ENCODE data around the gene GPR162.
A peak's percentile ranks its signal among the peaks of the same experiment; 100 is the strongest.

Gene GPR162, protein sequence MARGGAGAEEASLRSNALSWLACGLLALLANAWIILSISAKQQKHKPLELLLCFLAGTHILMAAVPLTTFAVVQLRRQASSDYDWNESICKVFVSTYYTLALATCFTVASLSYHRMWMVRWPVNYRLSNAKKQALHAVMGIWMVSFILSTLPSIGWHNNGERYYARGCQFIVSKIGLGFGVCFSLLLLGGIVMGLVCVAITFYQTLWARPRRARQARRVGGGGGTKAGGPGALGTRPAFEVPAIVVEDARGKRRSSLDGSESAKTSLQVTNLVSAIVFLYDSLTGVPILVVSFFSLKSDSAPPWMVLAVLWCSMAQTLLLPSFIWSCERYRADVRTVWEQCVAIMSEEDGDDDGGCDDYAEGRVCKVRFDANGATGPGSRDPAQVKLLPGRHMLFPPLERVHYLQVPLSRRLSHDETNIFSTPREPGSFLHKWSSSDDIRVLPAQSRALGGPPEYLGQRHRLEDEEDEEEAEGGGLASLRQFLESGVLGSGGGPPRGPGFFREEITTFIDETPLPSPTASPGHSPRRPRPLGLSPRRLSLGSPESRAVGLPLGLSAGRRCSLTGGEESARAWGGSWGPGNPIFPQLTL

DNA sequence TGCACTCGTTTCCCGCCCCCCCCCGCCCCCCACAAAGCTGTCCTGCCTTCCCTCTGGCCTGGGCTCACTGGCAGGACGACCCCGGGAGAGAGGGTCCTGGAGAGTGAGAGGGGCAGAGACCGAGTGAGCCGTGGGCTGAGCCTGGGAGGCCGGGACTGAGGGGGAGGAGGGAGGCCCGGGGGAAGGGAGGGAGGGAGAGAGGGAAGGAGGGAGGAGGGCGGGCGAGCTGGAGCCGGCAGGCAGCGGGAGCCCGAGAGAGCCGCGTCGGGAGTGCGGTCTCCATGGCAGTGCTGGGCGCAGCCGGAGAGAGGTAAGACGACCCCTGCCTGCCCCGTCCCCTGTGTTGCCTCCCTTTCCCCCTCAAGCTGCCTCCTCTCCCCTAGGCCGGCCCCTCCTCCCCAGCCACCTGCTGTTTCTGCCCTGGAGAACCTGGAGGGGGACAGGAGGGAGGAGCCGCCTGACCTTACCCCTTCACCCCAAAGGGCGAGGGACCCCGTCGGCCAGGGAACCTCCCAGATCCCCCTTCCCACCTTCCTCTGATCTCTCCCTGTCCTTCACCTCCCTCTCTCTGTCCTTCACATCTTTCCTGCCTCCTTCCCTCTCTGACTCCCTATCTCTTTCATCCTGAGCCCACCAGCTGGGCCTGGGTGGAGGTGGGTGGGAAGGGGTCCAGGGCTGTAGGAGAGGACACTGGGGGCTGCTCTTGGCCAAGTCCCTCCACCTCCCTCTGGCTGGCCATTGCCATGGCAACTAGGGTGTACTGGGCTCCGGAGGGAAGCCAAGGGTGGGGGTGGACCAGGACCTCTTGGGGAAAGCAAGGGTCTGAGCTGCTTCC is at the start of gene GPR162:
TSS of gene GPR162 (plus strand) at position 231 of the 835 bp plus-strand sequence. CDS start 2,078 bp downstream, outside the sequence.
- DNase-seq (ENCODE audit: low spot score) = no peak

DNA sequence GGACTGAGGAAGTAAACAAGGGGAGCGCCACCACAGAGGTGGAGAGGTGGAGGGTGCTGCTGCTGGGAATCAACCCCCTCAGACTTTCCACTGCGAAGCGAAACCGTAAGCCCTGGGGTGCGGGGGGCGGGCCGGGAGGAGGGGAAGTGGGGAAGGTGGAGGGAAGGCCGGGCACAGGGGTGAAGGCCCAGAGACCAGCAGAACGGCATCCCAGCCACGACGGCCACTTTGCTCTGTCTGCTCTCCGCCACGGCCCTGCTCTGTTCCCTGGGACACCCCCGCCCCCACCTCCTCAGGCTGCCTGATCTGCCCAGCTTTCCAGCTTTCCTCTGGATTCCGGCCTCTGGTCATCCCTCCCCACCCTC is 49.3 kb upstream of the GPR162 start, which contains the start of gene LAG3:
TSS of gene LAG3 (plus strand) at position 190 of the 365 bp plus-strand sequence. CDS start 333 bp downstream, outside the sequence.
- DNase-seq (ENCODE audit: low spot score) = no peak

DNA sequence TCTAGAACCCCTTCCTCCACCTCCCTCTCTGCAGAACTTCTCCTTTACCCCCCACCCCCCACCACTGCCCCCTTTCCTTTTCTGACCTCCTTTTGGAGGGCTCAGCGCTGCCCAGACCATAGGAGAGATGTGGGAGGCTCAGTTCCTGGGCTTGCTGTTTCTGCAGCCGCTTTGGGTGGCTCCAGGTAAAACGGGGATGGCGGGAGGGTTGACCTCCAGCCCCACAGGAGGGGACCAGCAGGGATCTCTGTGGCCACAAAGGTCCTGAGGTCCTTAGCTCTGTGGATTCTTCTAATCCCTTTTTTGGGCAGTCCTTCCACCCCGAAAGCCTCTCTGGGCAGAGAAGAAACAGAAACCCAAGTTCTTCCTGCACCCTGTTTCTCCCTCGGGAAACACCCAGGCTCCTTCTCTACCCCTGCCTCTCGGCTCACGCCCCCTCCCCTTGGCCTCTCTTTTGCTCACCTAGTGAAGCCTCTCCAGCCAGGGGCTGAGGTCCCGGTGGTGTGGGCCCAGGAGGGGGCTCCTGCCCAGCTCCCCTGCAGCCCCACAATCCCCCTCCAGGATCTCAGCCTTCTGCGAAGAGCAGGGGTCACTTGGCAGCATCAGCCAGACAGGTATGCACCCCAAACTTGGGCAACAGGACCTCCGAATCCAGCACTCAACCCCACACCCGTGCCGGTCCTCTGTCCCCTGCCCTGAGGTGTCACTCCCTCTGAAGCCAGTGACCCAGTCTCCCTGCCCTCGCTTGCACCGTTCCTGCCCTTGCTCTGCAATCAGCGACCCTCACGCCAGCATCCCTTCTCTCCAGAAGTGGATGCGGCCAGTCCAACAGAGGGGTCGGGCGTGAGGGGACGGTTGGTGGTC is 48.7 kb upstream of the GPR162 start:
- DNase-seq (ENCODE audit: low spot score) = no peak

DNA sequence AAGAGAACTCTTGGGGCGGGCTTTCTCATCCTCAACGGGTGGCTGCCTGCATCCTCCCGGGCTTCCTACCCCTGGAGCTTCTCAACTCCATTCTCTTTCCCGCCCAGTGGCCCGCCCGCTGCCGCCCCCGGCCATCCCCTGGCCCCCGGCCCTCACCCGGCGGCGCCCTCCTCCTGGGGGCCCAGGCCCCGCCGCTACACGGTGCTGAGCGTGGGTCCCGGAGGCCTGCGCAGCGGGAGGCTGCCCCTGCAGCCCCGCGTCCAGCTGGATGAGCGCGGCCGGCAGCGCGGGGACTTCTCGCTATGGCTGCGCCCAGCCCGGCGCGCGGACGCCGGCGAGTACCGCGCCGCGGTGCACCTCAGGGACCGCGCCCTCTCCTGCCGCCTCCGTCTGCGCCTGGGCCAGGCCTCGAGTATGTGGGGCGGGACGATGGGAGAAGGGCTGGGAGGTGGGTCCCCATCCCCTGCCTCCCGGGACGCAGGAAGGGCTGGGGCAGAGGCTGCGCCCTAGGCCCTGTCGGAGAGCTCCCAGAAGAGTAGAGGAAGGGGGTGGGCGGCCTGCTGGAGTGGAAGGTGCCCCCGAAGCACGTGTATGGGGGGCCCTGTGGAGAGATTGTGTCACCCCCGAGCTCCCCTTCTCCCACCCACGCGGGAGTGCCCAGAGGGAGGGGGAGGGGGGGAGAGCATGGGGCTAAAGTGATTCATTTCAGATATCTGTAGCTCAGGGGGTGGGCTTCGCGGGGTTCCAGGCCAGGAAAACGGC is 47.9 kb upstream of the GPR162 start:
- no peak for DNase-seq (ENCODE audit: low spot score)

DNA sequence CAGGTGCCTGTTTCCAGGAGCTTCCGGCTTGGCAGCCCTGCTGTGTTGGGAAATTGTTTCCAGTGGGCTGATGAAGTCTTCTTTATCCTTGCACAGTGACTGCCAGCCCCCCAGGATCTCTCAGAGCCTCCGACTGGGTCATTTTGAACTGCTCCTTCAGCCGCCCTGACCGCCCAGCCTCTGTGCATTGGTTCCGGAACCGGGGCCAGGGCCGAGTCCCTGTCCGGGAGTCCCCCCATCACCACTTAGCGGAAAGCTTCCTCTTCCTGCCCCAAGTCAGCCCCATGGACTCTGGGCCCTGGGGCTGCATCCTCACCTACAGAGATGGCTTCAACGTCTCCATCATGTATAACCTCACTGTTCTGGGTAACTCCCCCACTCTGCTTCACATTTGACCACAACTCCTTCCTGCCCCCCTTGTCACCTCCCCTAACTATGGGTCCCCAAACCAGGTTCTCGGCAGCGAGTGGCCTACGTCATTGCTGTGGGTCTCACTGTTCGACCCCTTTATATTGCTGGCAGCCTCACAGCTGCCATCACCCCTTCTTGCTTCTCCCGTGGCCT is 47.0 kb upstream of the GPR162 start:
- no peak for DNase-seq (ENCODE audit: low spot score)

DNA sequence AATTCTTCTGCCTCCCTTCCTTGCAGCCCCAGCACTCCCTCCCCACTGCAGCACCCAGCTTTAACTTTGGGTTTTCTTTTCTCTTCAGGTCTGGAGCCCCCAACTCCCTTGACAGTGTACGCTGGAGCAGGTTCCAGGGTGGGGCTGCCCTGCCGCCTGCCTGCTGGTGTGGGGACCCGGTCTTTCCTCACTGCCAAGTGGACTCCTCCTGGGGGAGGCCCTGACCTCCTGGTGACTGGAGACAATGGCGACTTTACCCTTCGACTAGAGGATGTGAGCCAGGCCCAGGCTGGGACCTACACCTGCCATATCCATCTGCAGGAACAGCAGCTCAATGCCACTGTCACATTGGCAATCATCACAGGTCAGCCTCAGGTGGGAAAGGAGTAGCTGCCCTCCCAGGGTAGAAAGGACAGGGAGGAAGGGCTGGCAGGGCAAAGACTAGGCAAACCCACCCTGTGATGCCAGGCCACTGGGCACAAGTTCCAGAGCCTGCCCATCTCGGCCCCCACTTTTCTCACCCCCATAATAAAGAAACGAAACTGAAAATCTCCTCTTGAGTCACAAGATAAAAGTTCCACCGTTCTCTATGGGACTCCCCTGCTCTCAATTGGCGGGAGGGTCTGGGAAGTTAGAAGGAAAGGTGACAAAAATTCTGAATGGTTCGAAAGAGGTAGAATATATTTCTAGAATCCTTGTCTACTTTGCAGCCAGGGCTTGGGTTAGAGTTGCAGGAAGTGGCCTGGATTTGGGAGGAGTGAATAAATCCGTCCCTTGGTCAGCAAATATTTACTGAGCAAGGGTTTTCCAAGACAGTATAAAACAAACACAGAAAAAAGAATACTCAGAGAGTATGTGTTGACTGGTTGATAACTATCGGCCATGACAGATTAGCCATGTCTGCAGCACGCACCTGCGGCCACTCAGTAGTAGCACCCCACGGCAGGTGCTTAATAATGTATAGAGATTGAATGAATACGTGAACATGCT is 46.1 kb upstream of the GPR162 start:
- DNase-seq (ENCODE audit: low spot score) = no peak

DNA sequence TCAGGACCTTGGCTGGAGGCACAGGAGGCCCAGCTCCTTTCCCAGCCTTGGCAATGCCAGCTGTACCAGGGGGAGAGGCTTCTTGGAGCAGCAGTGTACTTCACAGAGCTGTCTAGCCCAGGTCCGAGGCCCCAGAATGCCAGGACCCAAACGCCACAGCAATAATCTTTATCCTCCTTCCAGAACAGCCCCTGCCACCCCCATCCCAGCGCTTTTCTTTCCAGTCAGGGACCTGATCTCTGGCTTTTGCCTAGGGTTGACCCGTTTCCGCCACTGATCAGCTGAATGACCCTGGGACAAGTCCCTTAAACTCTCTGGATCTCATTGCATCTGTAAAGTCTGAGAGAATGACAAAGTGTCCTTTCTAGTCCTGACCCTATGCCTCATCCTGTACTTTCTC is 44.2 kb upstream of the GPR162 start:
- DNase-seq (ENCODE audit: low spot score) = no peak

DNA sequence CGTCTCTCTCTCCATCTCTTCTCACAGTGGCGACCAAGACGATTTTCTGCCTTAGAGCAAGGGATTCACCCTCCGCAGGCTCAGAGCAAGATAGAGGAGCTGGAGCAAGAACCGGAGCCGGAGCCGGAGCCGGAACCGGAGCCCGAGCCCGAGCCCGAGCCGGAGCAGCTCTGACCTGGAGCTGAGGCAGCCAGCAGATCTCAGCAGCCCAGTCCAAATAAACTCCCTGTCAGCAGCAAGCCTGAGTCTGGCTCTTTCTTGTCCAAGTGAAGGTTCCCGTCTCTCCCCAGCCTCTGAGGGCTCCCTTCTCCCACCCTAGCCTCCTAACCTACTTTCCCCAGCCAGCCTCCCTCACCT is 43.4 kb upstream of the GPR162 start:
- DNase-seq (ENCODE audit: low spot score) = no peak

DNA sequence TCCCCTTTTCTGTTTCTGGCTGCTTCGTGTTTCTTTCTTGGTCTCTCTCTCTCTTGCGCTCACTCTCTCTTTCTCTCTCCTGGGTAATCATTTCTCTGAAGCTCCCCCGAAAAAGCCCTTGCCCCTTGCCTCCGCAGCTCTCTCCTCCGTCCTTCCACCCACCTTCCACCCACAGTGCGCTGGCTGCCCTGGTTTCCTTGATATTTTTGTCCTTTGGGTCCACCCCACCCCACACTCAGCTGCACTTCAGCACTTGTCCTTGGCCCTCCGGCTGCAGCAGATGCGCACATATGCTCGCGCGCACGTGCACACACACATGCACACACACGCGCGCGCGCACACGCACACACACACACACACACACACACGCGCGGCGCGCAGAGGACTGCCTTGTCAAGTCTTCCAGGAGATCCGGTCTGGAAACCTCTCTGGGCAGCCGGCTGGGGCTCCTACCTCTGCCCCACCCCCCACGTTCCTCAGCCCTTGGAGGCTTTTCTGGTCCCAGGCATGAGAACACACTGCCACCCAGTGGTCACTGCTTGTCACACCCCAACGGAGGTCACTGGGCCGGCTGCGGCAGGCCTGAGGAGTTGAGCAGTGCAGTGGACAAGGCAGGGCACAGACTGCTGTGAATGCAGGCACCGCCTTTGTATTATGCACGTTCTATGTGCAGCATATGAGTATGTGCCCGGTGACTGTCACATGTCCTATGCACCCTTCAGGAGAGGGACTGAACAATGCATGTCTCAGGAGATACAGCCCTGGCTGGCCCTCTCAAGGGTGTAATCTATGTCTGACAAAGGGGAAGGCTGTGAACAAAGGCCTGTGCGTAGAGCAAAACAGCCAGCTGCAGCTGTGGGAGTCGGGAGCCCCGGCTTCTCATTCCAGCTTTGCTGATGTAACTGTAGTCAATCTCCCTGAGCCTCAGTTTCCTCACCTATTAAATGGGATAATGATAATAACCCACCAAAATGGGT is 42.8 kb upstream of the GPR162 start:
- peak; percentile 88 for DNase-seq (ENCODE audit: low spot score)

DNA sequence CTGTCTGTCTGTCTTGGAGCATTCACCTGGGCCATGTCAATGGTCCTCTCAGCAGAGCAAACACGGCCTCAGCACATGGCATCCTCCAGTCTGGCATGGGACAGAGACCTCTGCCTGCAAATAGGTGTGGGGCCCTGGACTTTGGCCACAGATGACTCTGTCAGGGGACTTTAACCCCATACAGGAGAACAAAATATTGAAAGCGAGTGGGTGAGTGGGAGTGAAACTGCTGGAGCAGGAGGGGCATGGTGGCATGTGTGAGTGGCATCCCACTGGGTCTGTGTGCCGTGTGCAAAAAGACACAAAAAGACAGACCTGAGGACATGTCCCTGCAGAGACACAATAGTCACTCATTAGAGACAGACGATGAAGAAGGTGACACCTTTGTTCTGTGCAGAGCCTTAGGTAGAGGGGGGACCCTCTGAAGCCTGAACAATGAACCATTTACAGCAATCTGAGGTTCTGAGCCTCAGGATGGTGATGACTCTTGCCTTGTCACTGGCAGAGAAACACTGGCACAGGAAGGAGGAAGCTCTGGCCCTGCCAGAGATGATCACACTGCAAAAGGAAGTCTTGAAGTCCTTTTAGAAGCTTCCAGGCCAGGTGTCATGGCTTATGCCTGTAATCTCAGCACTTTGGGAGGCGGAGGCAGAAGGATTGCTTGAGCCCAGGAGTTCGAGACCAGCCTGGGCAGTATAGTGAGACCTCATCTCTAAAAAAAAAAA is 41.8 kb upstream of the GPR162 start:
- no peak for DNase-seq (ENCODE audit: low spot score)

DNA sequence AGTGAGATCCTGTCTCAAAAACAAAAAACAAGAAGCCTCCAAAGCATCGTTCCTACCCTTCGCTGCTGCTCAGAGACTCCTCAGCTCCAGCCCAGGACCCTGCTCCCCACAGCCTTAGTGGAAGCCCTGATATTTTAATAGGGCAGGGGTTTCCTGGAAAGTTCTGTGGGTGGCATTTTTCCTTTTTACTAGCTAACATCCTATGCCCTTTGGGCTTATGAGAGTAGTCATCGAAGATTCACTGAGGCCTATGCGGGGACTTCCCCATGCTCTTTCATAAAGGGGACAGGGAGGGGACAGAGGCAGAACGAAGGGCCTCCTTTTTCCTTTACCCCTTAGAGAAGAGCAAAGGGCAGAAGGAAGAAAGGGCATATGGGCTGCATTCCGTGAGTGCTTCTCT is 41.0 kb upstream of the GPR162 start:
- no peak for DNase-seq (ENCODE audit: low spot score)

DNA sequence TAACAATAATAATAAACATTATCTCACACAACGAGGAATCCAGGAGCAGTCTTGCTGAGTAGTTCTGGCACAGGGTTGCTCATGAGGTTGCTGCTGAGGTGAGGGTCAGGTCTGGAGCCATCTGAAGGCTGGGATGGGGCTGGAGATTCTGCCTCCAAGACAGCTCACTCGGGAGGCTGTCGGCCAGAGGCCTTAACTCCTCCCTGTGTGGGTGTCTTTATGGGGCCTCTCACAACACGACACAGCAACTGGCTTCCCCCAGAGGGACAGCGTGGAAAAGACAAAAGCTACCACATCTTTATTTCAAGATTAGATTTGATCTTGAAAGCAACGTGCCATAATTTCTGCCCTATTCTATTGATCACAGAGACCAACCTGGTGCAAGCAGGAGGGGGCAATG is 39.5 kb upstream of the GPR162 start:
- no peak for DNase-seq (ENCODE audit: low spot score)

DNA sequence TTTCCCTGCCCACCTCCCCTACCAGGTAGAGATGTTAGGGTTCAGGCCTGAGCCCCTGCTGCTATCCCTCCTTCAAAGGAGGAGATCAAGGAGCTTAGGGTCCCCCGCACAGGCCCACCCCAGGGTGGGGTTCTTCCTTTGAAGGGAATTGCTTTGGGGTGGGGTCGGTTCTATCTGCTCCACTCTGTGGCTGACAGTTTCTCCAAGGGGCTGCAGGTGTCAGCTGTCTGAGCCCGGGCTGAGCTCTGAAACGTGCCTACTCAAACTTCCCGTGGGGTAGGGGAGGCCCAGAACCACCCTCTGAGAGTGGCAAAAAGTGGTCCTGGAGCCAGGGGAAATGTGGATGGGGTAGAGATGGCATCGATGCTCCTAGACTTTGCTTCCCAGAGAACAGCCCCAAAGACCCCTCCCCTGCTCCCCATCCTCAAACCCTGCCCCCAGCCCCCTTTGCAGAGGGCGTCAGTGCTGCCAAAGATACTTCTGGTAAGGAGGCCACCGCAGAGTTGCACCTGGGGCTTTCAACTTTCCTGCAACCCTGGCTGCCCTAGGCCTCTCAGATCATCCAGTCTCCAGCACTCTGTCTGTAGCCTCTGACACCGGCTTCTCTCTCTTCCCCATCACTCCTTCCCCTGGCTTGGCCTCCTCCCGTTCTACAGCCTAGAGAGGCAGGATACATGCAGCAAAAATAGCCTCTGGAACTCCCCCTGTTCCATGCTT is 38.6 kb upstream of the GPR162 start:
- DNase-seq (ENCODE audit: low spot score) = no peak

DNA sequence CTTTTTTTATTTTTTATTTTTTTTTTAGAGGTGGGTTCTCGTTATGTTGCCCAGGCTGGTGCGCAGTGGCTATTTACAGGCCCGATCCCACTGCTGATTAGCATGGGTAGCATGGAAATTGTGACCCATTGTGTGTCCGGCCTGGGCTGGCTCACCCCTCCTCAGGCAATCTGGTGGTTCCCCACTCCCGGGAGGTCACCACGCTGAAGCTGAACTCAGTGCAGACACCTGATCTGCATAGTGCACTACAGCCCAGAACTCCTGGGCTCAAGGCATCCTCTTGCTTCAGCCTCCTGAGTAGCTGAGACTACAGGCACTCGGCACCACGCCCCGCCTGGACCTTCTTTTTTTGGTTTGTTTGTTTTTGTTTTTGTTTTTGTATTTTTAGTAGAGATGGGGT is 37.8 kb upstream of the GPR162 start:
- no peak for DNase-seq (ENCODE audit: low spot score)

DNA sequence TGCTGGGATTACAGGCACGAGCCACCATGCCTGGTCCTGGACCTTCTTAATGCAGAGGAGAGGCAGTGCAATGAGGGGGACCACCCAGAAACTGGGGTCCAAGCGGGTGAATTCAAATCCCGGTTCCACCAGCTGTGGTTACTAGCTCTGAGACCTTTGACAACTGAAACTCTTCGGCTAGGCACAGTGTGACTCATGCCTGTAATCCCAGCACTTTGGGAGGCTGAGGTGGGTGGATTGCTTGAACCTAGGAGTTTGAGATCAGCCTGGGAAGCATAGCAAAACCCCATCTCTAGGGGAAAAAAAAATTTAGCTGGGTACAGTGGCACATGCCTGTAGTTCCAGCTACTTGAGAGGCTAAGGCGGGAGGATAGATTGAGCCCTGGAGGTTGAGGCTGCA is 37.3 kb upstream of the GPR162 start:
- no peak for DNase-seq (ENCODE audit: low spot score)

DNA sequence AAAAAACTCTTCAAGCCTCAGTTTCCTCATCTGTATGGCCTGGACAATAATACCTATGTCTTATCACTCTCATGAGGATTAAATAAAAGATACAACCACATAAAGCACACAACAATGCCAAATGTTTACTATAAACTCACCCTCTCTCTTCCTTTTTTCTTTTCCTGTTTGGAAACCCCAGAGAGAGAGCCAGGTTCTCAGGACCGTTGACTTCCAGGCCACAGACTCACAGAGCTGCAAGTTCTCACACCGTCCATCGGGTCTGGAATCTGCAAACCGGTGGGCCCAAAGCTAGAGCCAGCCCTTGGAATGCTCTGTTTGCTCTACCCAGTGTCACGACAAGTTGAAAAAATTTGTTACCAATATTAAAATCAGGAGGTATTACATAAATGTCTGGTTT is 36.9 kb upstream of the GPR162 start:
- no peak for DNase-seq (ENCODE audit: low spot score)
